ENCODE results near the gene PAX8.
A peak's percentile ranks its signal among the peaks of the same experiment; 100 is the strongest.
"Not testable (repeated sequence)": the region's sequence is repeated elsewhere in the genome, so short reads cannot be mapped to it uniquely, and the experiment has no call there.

Gene PAX8

DNA sequence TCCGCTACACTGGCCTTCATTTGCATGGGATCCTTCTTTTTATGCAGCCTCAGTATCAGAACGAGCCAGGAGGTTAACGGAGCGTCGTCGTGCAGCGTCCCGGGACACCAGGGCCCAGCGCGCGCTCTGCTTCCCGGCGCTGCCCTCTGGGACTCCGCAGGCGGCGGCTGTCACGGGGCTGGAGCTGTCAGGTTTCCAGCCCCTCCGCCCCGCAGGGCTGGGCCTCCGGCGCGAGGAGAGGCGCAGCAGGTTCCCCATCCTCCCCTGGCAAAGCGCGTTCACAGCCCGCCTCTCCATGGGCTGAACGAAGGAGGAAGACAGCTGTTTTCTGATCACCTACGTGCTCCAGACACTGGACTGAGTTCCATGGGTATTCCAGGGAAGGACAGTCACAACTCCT lies 12.5 kb upstream of the PAX8 start:
- Histone ChIP-seq H2AFZ (ENCODE audit: low read length, unreplicated experiment) (no peak overlapping the region), H3K27me3 (ENCODE audit: insufficient read depth, low read length) (peaks cover 36% of the 10 kb centered on the region), H3K4me1 (ENCODE audit: control insufficient read depth, insufficient read depth, low read length, unreplicated experiment) (no peaks in the 10 kb centered on the region), H3K36me3 (ENCODE audit: insufficient read depth, low read length) (no peaks in the 10 kb centered on the region), H3K4me3 (ENCODE audit: low read depth, low read length) (no peak overlapping the region), H3K27ac (ENCODE audit: low read depth, low read length) (no peak overlapping the region), H3K79me2 (ENCODE audit: control insufficient read depth, insufficient read depth, low read length, unreplicated experiment) (no peaks in the 10 kb centered on the region)

DNA sequence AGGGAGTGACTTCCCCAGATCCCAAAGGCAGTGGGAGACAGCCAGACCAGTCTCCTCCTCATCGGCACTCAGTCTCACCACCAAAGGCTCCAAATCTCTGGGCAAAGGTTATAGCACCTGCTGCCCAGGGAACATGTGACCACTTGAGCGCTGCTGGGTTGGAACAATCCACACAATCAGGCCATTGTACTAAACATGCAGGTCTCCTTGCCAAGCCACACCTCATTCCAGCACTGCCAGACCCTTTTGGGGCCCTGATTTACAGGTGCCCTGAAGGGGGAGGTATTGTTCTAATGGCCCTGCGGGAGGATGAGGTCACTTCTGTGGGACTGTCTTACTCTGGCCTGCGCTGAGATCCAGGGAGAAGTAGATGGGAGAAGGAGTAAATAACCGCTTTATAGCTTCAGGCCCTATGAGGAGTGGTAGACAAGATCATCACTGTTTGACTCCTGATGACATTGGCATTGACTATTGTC lies 10.0 kb upstream of the PAX8 start:
- H3K36me3 ChIP-seq (ENCODE audit: insufficient read depth, low read length); H3K27ac ChIP-seq (ENCODE audit: low read depth, low read length); H3K4me3 ChIP-seq (ENCODE audit: low read depth, low read length); H2AFZ ChIP-seq (ENCODE audit: low read length, unreplicated experiment); H3K79me2 ChIP-seq (ENCODE audit: control insufficient read depth, insufficient read depth, low read length, unreplicated experiment): not testable (repeated sequence)
- Histone ChIP-seq H3K27me3 (ENCODE audit: insufficient read depth, low read length) (peaks cover 25% of the 10 kb centered on the region), H3K4me1 (ENCODE audit: control insufficient read depth, insufficient read depth, low read length, unreplicated experiment) (peaks cover 21% of the 10 kb centered on the region)

DNA sequence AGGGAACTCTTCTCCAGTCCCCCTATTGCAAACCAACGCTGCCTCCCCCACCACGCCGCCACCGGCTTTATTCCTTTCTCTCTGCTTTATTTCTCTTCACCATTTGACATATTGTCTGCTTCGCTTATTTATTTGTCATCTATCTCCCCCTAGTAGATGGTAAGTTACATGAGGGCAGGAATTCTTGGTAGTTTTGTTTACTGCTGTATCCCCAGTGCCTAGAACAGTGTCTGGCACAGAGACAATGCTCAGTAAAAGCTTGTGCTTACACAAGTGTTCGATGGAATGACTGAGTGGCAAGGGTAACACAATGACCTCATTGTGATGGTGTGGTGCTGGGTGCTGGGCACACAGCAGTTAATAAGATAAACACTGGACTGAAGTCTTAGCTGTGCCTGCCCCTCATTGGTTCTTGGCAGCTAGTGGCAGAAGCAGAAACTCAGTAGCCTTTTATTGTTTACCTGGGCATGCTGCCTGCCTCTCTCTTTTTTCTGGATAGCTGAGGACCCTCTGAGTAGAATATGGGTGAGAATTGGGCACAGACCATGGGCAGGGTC lies 9.5 kb upstream of the PAX8 start:
- H3K27ac ChIP-seq (ENCODE audit: low read depth, low read length); H3K36me3 ChIP-seq (ENCODE audit: insufficient read depth, low read length); H2AFZ ChIP-seq (ENCODE audit: low read length, unreplicated experiment); H3K4me3 ChIP-seq (ENCODE audit: low read depth, low read length); H3K79me2 ChIP-seq (ENCODE audit: control insufficient read depth, insufficient read depth, low read length, unreplicated experiment): not testable (repeated sequence)
- Histone ChIP-seq H3K4me1 (ENCODE audit: control insufficient read depth, insufficient read depth, low read length, unreplicated experiment) (peaks cover 26% of the 10 kb centered on the region), H3K27me3 (ENCODE audit: insufficient read depth, low read length) (peaks cover 20% of the 10 kb centered on the region)

DNA sequence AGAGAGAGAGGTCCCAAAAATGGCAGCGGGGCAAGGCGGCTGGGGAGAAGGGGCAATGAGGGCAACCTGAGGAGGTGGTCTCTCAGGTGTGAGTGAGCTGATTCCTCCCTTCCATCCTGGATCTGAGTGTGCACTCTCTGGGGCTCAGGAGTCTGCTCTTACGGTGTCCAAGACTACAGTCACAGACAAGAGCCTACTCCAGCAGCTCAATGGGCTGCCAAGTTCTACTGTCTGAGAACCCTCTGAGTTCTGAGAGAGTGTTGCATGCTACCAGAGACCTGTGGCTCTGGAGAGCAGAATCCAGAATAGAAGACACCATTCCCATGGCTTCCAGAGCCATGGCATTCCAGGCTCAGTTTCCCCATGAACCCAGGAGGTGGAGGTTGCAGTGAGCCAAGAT lies 7.1 kb upstream of the PAX8 start:
- Histone ChIP-seq H3K36me3 (ENCODE audit: insufficient read depth, low read length) (no peaks in the 10 kb centered on the region), H3K27me3 (ENCODE audit: insufficient read depth, low read length) (no peaks in the 10 kb centered on the region), H3K4me3 (ENCODE audit: low read depth, low read length) (no peak overlapping the region), H2AFZ (ENCODE audit: low read length, unreplicated experiment) (no peak overlapping the region), H3K4me1 (ENCODE audit: control insufficient read depth, insufficient read depth, low read length, unreplicated experiment) (peaks cover 41% of the 10 kb centered on the region), H3K79me2 (ENCODE audit: control insufficient read depth, insufficient read depth, low read length, unreplicated experiment) (no peaks in the 10 kb centered on the region), H3K27ac (ENCODE audit: low read depth, low read length) (no peak overlapping the region)

DNA sequence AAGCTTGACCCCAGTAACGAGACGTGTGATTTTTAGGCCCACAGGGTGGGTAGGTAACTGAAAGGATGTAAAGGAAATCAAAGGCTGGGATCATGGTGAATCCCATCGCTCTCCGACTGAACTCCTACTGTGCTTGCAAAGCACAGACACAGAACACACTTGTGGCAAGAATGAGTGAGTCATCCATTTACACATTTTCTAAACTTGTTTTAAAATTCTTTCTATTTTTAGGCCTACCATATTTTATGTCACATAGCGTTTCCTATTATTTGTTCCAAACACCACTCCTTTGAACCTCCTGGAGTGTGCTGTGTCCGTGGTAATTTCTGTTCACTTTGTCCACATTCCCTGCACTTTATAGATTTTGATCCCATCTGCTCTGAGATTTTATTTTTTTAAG lies 6.3 kb upstream of the PAX8 start:
- H3K4me3 ChIP-seq (ENCODE audit: low read depth, low read length); H3K27me3 ChIP-seq (ENCODE audit: insufficient read depth, low read length); H3K36me3 ChIP-seq (ENCODE audit: insufficient read depth, low read length); H3K79me2 ChIP-seq (ENCODE audit: control insufficient read depth, insufficient read depth, low read length, unreplicated experiment); H2AFZ ChIP-seq (ENCODE audit: low read length, unreplicated experiment): not testable (repeated sequence)
- Histone ChIP-seq H3K4me1 (ENCODE audit: control insufficient read depth, insufficient read depth, low read length, unreplicated experiment) (peaks cover 41% of the 10 kb centered on the region), H3K27ac (ENCODE audit: low read depth, low read length) (peak overlapping the region; percentile 77)

DNA sequence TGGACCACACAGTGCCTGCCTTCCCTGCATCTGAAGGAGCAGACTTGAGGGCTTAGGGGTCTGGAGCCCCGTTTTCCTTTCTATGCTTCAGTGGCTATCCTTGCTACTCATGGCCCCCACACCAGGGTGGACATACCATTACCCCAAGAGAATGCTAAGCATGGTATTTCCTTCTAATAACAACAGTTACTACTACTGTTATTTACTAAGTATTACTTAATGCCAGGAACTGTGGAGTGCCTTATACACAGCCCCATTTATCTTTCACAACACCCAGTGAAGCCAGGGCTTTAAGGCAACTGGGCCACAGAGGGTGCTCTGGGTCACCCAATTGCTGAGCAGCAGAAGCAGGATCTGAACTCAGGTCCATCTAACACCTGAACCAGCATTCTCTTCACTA lies 5.8 kb upstream of the PAX8 start:
- peaks cover 41% of the 10 kb centered on the region for H3K4me1 ChIP-seq (ENCODE audit: control insufficient read depth, insufficient read depth, low read length, unreplicated experiment)
- no peak overlapping the region for H2AFZ ChIP-seq (ENCODE audit: low read length, unreplicated experiment)
- no peaks in the 10 kb centered on the region for H3K36me3 ChIP-seq (ENCODE audit: insufficient read depth, low read length)
- H3K4me3 ChIP-seq (ENCODE audit: low read depth, low read length): no peak overlapping the region
- no peaks in the 10 kb centered on the region for H3K79me2 ChIP-seq (ENCODE audit: control insufficient read depth, insufficient read depth, low read length, unreplicated experiment)
- H3K27me3 ChIP-seq (ENCODE audit: insufficient read depth, low read length): no peaks in the 10 kb centered on the region
- peak overlapping the region; percentile 77 for H3K27ac ChIP-seq (ENCODE audit: low read depth, low read length)

DNA sequence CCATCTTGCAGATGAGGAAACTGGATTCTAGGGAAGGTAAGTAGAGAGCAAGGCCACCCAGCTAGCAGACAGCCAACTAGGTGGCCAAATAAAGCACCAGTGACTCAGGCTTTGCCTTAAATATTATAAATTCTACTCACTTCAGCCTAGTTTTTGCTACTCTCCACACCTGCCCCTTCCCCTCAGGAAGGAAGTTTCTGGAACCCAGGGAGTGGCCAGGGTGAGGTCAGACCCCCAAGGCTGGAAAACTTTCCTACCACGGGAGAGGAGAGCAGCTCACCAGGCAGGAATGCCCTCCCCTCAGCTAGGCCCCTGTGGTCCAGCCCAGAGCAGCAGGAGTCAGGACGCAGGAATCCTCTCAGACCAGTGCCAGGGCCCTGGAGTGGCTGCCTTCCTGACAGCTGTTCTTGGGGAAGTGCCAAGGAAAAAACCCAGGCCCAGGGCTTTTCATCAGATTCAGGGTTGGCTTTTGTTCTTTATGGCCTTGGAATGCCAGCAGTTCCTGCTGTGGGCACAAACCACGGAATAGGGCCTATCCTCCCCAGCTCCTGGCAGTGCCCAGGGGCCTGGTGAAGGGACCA lies 5.1 kb upstream of the PAX8 start:
- Histone ChIP-seq H3K27ac (ENCODE audit: low read depth, low read length) (peak overlapping the region; percentile 77), H3K4me3 (ENCODE audit: low read depth, low read length) (no peak overlapping the region), H3K4me1 (ENCODE audit: control insufficient read depth, insufficient read depth, low read length, unreplicated experiment) (peaks cover 41% of the 10 kb centered on the region), H3K36me3 (ENCODE audit: insufficient read depth, low read length) (no peaks in the 10 kb centered on the region), H3K79me2 (ENCODE audit: control insufficient read depth, insufficient read depth, low read length, unreplicated experiment) (no peaks in the 10 kb centered on the region), H2AFZ (ENCODE audit: low read length, unreplicated experiment) (no peak overlapping the region), H3K27me3 (ENCODE audit: insufficient read depth, low read length) (peaks cover 2% of the 10 kb centered on the region; the same call in 1 of the 2 replicates)

DNA sequence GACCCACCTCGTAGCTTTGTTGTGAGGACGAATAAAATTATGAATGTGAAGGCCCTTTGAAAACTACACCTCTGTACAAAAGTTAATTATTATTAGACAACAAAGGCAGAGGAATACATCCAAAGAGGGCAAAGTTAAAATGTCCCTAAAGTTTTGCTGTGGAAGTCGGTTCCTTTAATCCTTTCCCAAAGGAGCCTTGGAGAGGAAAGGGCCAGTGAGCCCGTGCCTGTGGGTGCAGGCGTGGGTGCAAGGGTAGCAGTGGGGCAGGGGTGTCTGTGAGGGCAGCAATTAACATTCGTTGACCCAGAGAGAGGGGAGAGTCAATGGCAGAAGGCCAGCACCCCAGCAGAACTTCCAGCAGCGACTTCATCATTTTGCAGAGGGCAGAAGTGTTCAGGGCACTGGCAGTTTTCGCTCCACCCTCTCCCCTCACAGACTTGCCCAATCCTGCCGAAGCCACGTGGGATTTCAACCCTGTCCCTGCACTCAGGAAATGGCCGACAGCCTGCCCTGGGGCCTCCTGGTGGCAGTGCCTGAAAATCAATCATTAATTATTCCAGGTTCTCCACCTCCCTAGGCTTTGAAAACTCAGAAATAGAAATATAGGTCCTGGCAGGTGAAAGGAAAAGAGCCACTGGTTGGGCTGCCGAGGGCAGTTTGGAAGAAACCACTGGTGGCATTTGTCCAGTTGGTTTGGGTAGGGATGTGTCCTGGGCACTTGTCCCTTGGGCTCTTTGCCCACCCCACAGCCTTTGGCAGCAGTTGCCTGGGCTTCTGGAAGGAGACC lies 4.2 kb upstream of the PAX8 start:
- H3K27ac ChIP-seq (ENCODE audit: low read depth, low read length): peak overlapping the region; percentile 77
- no peak overlapping the region for H3K4me3 ChIP-seq (ENCODE audit: low read depth, low read length)
- peaks cover 10% of the 10 kb centered on the region for H3K27me3 ChIP-seq (ENCODE audit: insufficient read depth, low read length)
- peak overlapping the region; percentile 6 for H2AFZ ChIP-seq (ENCODE audit: low read length, unreplicated experiment)
- H3K36me3 ChIP-seq (ENCODE audit: insufficient read depth, low read length): no peaks in the 10 kb centered on the region
- no peaks in the 10 kb centered on the region for H3K79me2 ChIP-seq (ENCODE audit: control insufficient read depth, insufficient read depth, low read length, unreplicated experiment)
- peaks cover 41% of the 10 kb centered on the region for H3K4me1 ChIP-seq (ENCODE audit: control insufficient read depth, insufficient read depth, low read length, unreplicated experiment)

DNA sequence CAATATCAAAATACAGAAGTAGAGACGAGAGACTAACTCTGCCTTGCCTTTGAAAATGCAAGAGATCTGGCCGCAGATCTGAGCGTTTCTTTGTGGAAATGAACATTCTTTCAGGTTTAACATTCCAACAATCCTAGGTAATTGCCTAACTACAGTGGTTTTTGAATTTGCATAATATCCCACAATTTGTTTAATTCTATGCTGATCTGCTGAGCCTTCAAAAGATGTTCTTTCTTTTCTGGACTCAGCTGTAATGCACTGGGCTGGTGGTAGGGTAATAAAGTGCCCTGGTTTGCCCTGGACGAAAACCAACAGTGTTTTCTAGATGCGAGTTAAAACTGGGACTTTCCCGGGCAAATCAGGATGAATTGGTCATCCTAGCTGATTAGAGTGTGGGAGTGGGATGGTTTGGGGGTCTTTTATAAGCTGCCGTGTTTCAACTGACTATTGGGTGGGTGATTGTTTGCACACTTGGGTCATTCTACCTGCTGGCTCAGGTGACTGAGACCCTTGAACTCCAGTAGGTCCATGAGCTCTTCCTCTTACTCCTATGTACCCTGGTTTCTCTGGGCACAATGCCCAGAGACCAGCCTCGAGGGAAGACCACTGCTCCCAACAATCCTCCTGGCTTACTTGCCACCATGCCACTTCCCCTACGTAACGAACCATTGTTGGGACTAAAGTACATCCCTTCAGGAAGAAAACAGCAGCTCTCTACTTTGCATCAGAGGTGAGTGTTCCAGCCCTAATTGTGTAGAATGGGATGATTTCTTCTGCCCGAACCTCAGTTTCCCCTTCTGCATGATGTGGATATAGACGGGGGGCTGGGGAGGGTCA lies 3.4 kb upstream of the PAX8 start:
- peaks cover 41% of the 10 kb centered on the region for H3K4me1 ChIP-seq (ENCODE audit: control insufficient read depth, insufficient read depth, low read length, unreplicated experiment)
- H2AFZ ChIP-seq (ENCODE audit: low read length, unreplicated experiment): no peak overlapping the region
- H3K4me3 ChIP-seq (ENCODE audit: low read depth, low read length): no peak overlapping the region
- H3K27ac ChIP-seq (ENCODE audit: low read depth, low read length): no peak overlapping the region
- peaks cover 18% of the 10 kb centered on the region for H3K27me3 ChIP-seq (ENCODE audit: insufficient read depth, low read length)
- H3K36me3 ChIP-seq (ENCODE audit: insufficient read depth, low read length): no peaks in the 10 kb centered on the region
- H3K79me2 ChIP-seq (ENCODE audit: control insufficient read depth, insufficient read depth, low read length, unreplicated experiment): no peaks in the 10 kb centered on the region

DNA sequence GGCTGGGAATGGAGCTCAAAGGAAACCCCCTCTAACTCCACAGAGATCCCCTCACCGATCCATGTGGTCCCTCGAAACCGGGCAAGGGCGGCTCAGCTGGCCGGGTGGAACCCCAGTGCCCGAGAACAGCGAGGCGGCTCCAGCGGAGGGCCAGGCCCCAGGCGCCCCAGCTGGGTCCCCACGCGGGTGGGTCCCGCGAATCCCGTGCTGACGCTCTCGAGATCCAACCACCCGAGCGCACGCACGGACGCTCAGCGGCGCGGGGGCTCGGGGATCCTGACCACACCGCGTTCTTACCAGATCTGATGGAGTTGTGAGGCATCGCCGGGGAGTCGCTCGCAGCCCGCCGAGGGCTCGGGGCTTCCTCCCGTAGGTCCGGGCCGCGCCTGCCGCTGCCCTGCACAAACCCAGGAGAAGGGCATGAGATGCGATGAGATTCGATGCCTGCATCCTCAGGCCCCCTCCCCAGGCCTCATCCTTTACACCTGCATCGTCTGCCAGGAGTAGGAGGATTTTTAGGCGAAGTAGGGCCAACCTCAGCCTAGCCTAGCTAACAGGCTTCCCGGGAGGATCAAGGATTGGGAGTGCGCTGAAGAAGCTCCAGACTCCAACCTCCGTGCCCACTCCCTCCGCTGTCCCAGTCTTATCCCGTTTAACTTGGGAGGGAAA lies 514 bp downstream of the PAX8 start:
- H3K27me3 ChIP-seq (ENCODE audit: insufficient read depth, low read length): peaks cover 51% of the 10 kb centered on the region
- no peaks in the 10 kb centered on the region for H3K36me3 ChIP-seq (ENCODE audit: insufficient read depth, low read length)
- H3K4me1 ChIP-seq (ENCODE audit: control insufficient read depth, insufficient read depth, low read length, unreplicated experiment): peaks cover 18% of the 10 kb centered on the region
- no peak overlapping the region for H2AFZ ChIP-seq (ENCODE audit: low read length, unreplicated experiment)
- H3K4me3 ChIP-seq (ENCODE audit: low read depth, low read length): no peak overlapping the region
- H3K79me2 ChIP-seq (ENCODE audit: control insufficient read depth, insufficient read depth, low read length, unreplicated experiment): no peaks in the 10 kb centered on the region
- no peak overlapping the region for H3K27ac ChIP-seq (ENCODE audit: low read depth, low read length)
